Measurements from ENCODE around the gene TDO2.

GRCh38 chr4:155877971-155878370, 25.5 kb upstream of the TDO2 start:
- no peak for TF ChIP-seq EP300 (IDR thresholded peaks at IDR 0.05)
- TF ChIP-seq, protein P1, sequence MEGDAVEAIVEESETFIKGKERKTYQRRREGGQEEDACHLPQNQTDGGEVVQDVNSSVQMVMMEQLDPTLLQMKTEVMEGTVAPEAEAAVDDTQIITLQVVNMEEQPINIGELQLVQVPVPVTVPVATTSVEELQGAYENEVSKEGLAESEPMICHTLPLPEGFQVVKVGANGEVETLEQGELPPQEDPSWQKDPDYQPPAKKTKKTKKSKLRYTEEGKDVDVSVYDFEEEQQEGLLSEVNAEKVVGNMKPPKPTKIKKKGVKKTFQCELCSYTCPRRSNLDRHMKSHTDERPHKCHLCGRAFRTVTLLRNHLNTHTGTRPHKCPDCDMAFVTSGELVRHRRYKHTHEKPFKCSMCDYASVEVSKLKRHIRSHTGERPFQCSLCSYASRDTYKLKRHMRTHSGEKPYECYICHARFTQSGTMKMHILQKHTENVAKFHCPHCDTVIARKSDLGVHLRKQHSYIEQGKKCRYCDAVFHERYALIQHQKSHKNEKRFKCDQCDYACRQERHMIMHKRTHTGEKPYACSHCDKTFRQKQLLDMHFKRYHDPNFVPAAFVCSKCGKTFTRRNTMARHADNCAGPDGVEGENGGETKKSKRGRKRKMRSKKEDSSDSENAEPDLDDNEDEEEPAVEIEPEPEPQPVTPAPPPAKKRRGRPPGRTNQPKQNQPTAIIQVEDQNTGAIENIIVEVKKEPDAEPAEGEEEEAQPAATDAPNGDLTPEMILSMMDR (IDR thresholded peaks at IDR 0.05): no peak
- TF ChIP-seq POLR2A (IDR thresholded peaks at IDR 0.05): no peak

Measured in upper lobe of left lung (tissue), 4 donors.